PC-3 (cell line): ENCODE data around the gene STPG2. TPM values are rescaled to one million over a fixed set of nuclear protein-coding genes. Genes with fewer than 3 reads are reported as not detected.

Source experiments
- ATAC-seq: fragments of 200-7000 bp; cut with Tn5 transposase; 2 replicates; pipeline ENCODE4 v1.9.1; 2020; ENCODE audit warnings: mild to moderate bottlenecking, moderate library complexity
- BruUV-seq: library from RNA; stranded (reverse); fragments of 400-500 nt; replicated peaks from 2 replicates; lab custom pipeline; 2021; lab: Mats Ljungman, UMichigan
- CTCF ChIA-PET: fragments of 300-600 bp; sonication (Branson Sonifier 250); formaldehyde crosslinking; loops from one replicate; lab custom pipeline; 2022; ENCODE audit warnings: antibody characterized with exemption; lab: Charles Lee
- POLR2A ChIA-PET: fragments of 300-600 bp; sonication (Branson Sonifier 250); formaldehyde crosslinking; loops from one replicate; lab custom pipeline; 2022; ENCODE audit warnings: antibody characterized with exemption; ENCODE audit not compliant: unreplicated experiment; lab: Charles Lee
- DNase-seq: peaks from one replicate; pipeline ENCODE4 v3.0.0-alpha.2; 2015
- H2AFZ ChIP-seq: fragments of 300-600 bp; sonication (generic); 2 replicates; pipeline ENCODE4 v1.6.0; 2016; ENCODE audit warnings: antibody characterized with exemption, low read length
- H3F3A ChIP-seq: fragments of 300-600 bp; sonication (generic); one replicate; pipeline ENCODE4 v1.6.0; 2017; ENCODE audit warnings: antibody characterized with exemption, low read length, control low read depth, mild to moderate bottlenecking; ENCODE audit not compliant: unreplicated experiment
- H3K27ac ChIP-seq: fragments of 300-600 bp; sonication (generic); 2 replicates; pipeline ENCODE4 v1.5.1; 2016; ENCODE audit warnings: mild to moderate bottlenecking, low read length
- H3K27me3 ChIP-seq: fragments of 300-600 bp; sonication (generic); 2 replicates; pipeline ENCODE4 v1.6.1; 2016; ENCODE audit warnings: low read length, mixed read lengths
- H3K36me3 ChIP-seq: fragments of 300-600 bp; sonication (generic); 2 replicates; pipeline ENCODE4 v1.6.1; 2016; ENCODE audit warnings: low read depth, mixed run types, low read length, mixed read lengths
- H3K4me1 ChIP-seq: fragments of 300-600 bp; sonication (generic); 2 replicates; pipeline ENCODE4 v1.5.1; 2016; ENCODE audit warnings: low read length; ENCODE audit not compliant: insufficient read depth
- H3K4me2 ChIP-seq: fragments of 300-600 bp; sonication (generic); 2 replicates; pipeline ENCODE4 v1.6.0; 2016; ENCODE audit warnings: low read length
- H3K4me3 ChIP-seq: fragments of 300-600 bp; sonication (generic); 2 replicates; pipeline ENCODE4 v1.5.1; 2016; ENCODE audit warnings: mild to moderate bottlenecking, low read length, mixed read lengths
- H3K79me2 ChIP-seq: fragments of 300-600 bp; sonication (generic); 2 replicates; pipeline ENCODE4 v1.6.1; 2017; ENCODE audit warnings: low read length, mixed read lengths
- H3K9ac ChIP-seq: fragments of 300-600 bp; sonication (generic); 2 replicates; pipeline ENCODE4 v1.6.0; 2016; ENCODE audit warnings: mild to moderate bottlenecking, low read length
- H3K9me2 ChIP-seq: fragments of 300-600 bp; sonication (generic); replicated peaks from 2 replicates; pipeline ENCODE4 v1.6.1; 2016; ENCODE audit warnings: mixed run types, low read length, mixed read lengths
- H3K9me3 ChIP-seq: fragments of 300-600 bp; sonication (generic); 2 replicates; pipeline ENCODE4 v1.6.1; 2016; ENCODE audit warnings: low read length, mixed read lengths
- H4K20me1 ChIP-seq: fragments of 300-600 bp; sonication (generic); 2 replicates; pipeline ENCODE4 v1.6.1; 2016; ENCODE audit warnings: low read length, mixed read lengths
- CTCF ChIP-seq: fragments of 300-600 bp; sonication (generic); conservative IDR thresholded peaks from 2 replicates; pipeline ENCODE4 v1.5.1; 2017; ENCODE audit warnings: antibody characterized with exemption, low read depth, mild to moderate bottlenecking, low read length
- EZH2 ChIP-seq: fragments of 300-600 bp; sonication (generic); IDR thresholded peaks from one replicate; pipeline ENCODE4 v1.6.1; 2017; ENCODE audit warnings: antibody characterized with exemption, mild to moderate bottlenecking, low read length; ENCODE audit not compliant: unreplicated experiment
- EZH2phosphoT487 ChIP-seq: fragments of 300-600 bp; sonication (generic); IDR thresholded peaks from 2 replicates; pipeline ENCODE4 v1.6.1; 2018; ENCODE audit warnings: mild to moderate bottlenecking, antibody characterized with exemption, low read length, borderline replicate concordance
- intact Hi-C: fragments of 100-400 bp; cut with micrococcal nuclease; formaldehyde crosslinking; loops from 2 replicates; pipeline ENCODE4 v1.9.0; 2023
- total RNA-seq: library from RNA; depleted of rRNA; stranded (reverse); fragments of >200 nt; gene quantifications from 2 replicates; pipeline ENCODE4 v1.2.3, GENCODE V29; 2014

Gene STPG2
- total RNA-seq, 1 experiment from 2014 or later, result not detected

DNA sequence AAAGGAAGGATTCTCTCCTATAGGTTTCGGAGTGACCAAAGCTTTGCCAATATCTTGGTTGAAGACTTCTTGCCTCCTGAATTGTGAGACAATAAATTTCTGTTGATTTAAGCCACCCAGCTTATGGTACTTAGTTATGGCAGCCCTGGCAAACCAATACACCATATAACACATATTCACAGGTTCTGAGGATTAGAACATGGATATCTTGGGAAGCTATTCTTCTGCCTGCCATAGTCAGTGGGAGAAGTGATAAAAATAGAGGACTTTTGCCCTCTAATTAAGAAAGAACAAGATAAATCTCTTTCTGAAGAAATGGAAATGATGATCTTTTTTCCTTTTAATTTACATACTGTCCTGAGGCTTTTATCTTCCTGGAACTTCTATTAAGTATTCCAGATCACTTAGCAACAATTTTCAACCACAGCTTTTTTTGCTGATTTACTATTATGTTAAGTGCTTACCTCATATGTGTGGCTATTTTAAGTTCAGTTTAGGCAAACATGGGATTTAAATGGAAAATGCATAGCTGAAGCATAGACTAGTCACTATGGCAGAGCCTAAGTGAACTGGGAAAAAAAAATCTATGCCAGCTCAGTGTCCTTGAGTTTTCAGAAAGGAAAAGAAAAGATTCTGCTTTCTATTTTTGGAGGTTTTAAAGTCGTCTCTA lies 381.7 kb downstream of the STPG2 start:
- Histone ChIP-seq H3K27ac (no peak overlapping the region), H3K36me3 (no peaks in the 10 kb centered on the region), H4K20me1 (no peaks in the 10 kb centered on the region), H3K27me3 (no peaks in the 10 kb centered on the region), H3K9me3 (no peaks in the 10 kb centered on the region), H3K4me3 (no peak overlapping the region), H3K4me1 (peaks cover 12% of the 10 kb centered on the region; the same call in 1 of the 2 replicates), H3F3A (no peaks in the 10 kb centered on the region), H3K9ac (no peak overlapping the region), H2AFZ (no peak overlapping the region), H3K79me2 (no peaks in the 10 kb centered on the region), H3K9me2 (no peaks in the 10 kb centered on the region), H3K4me2 (no peak overlapping the region)
- ChIA-PET POLR2A (no interaction called here), CTCF (no interaction called here)
- intact Hi-C loops, result no loop called here
- no TSS peak for BruUV-seq
- DNase-seq (no peak), ATAC-seq (no peak)
- TF ChIP-seq EZH2 (no peak), CTCF (no peak), EZH2phosphoT487 (no peak)

DNA sequence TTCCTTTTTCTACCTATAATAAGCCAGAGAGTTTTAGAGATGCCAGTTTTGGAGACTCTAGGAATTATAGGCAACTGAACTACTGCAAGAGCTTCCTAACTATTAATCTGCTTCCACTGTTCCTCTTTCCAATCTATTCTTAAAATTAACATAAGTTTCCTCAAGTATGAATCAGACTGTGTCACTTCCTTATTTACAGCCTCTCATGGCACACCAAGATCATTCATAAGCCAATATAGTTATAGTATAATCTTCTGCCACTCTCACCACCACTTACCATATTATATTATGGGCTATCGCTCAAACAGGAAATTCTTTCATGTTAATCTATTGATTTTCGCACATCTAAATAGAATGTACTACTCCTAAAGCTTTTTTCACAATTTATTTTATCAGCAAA lies 383.5 kb downstream of the STPG2 start:
- Histone ChIP-seq H3K4me2 (no peak overlapping the region; the same call in 1 of the 2 replicates), H2AFZ (no peak overlapping the region), H3K9ac (peak overlapping the region; percentile 17; the same call in 1 of the 2 replicates), H3K27me3 (no peaks in the 10 kb centered on the region), H3K9me3 (no peaks in the 10 kb centered on the region), H3K36me3 (no peaks in the 10 kb centered on the region), H3K4me1 (peaks cover 12% of the 10 kb centered on the region; the same call in 1 of the 2 replicates), H4K20me1 (no peaks in the 10 kb centered on the region), H3K27ac (peak overlapping the region; percentile 48), H3K79me2 (no peaks in the 10 kb centered on the region), H3K9me2 (no peaks in the 10 kb centered on the region), H3F3A (no peaks in the 10 kb centered on the region), H3K4me3 (no peak overlapping the region)
- ATAC-seq (peak; percentile 85), DNase-seq (peak; percentile 30)
- POLR2A ChIA-PET, result no interaction called here
- CTCF ChIA-PET, result no interaction called here
- intact Hi-C loops, result no loop called here
- TF ChIP-seq CTCF (no peak), EZH2phosphoT487 (no peak), EZH2 (no peak)
- BruUV-seq, result no TSS peak

DNA sequence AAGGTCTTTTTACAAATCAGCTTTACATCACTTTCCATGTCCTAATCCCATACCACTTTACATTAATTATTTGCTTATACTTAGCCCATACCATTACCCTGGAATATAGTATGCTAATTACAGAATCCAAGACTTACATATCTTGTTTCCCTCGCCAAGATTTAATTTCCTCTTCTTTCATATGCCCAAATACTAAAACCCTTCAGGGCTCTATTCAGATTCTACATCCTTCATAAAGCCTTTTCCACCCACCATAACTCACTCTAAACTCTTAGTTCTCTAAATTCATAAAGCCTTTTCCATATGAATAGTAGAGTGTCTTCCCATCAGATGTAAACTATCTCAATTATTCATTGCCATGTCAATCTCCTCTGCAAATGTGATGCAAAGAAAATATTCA lies 390.7 kb downstream of the STPG2 start:
- DNase-seq, result no peak
- intact Hi-C loops, result no loop called here
- TF ChIP-seq EZH2 (no peak), CTCF (no peak), EZH2phosphoT487 (no peak)
- H2AFZ ChIP-seq, result no peak overlapping the region
- no peaks in the 10 kb centered on the region for H3K27me3 ChIP-seq
- ATAC-seq, result no peak
- ChIA-PET CTCF (no interaction called here), POLR2A (no interaction called here)
- no peak overlapping the region for H3K27ac ChIP-seq
- H3K9me2 ChIP-seq, result no peaks in the 10 kb centered on the region
- no peak overlapping the region for H3K9ac ChIP-seq
- no TSS peak for BruUV-seq
- H4K20me1 ChIP-seq, result no peaks in the 10 kb centered on the region
- H3K36me3 ChIP-seq, result no peaks in the 10 kb centered on the region
- H3K79me2 ChIP-seq, result no peaks in the 10 kb centered on the region
- H3F3A ChIP-seq, result no peaks in the 10 kb centered on the region
- no peaks in the 10 kb centered on the region for H3K4me1 ChIP-seq
- H3K4me2 ChIP-seq, result no peak overlapping the region
- no peaks in the 10 kb centered on the region for H3K9me3 ChIP-seq
- no peak overlapping the region for H3K4me3 ChIP-seq
